GM18505 (cell line): Measurements from ENCODE around the gene SCUBE2.

ENCODE experiments used
- ATAC-seq: cut with Tn5 transposase; IDR thresholded peaks from one replicate; pipeline ENCODE4 v1.9.1; 2021; ENCODE audit not compliant: unreplicated experiment
- POLR2A ChIP-seq: IDR thresholded peaks from 4 replicates; pipeline ENCODE4 v1.6.1; 2011; ENCODE audit warnings: borderline replicate concordance; ENCODE audit not compliant: insufficient read depth, insufficient read length; ENCODE audit errors: extremely low read depth

SCUBE2 gene

DNA sequence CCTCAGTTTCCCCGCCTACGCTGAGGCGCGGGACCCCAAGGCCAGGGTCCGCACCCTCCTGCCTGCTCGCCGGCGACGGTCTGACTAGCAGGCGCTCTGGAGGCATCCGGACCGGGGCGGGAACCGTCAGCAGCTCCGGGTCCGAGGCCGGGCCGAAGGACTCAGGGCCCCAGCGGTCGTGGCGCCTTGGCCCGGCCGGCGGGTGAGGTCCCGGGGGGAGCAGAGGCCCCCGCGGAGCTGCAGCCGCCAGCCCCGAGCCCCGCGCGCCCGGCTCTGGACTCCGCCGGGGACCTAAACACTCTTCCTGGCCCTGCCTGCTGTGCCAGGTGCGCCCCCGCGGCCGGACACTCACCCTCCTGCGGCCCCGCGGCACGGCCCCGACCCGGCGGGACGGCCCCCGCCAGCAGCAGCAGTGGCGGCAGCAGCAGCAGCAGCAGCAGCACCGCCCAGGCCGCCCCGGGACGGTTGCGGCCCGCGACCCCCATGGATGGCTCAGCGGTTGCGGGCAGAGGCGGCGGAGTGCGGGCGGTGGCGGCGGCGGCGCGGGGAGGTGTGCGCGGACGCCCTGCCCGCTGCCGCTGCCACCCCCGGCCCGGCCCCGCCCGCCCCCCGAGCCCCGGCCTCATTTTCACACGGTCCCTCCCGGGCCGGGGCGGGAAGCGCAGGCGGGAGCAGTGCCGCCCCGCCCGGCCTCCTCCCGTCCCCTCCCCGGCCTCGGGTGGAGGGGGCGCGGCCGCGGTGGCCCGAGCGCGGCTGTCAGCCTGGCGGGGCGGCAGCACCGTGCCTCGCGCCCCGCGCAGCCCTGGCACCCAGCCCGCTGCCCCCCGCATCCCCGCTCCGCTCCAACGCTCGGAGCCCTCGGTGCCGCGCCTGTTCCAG lies at the start of gene SCUBE2:
TSS of gene SCUBE2 (minus strand) at position 556 of the 879 bp plus-strand sequence. CDS start at position 485, 71 bp downstream.
- TF ChIP-seq POLR2A: no peak

DNA sequence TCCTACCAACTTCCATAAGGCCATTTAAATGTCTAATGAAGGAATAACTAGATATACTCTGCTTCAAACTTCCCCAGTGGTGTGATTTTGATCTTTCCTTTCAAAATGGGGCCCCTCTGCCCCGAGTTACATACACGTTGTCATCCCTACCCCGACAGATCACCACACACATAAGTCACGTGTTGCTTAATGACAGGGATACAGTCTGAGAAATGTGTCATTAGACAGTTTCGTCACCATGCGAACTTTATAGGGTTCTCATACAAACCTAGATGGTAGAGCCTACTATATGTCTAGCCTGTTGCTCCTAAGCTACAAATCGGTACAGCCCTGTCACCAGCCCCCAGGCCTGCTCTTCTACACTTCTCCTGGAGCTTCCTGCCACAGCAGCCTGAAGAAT lies 49.8 kb upstream of the SCUBE2 start:
- no peak for ATAC-seq
- no peak for TF ChIP-seq POLR2A

More for the DNA sequence above, at the start of gene SCUBE2:
- ATAC-seq: no peak

DNA sequence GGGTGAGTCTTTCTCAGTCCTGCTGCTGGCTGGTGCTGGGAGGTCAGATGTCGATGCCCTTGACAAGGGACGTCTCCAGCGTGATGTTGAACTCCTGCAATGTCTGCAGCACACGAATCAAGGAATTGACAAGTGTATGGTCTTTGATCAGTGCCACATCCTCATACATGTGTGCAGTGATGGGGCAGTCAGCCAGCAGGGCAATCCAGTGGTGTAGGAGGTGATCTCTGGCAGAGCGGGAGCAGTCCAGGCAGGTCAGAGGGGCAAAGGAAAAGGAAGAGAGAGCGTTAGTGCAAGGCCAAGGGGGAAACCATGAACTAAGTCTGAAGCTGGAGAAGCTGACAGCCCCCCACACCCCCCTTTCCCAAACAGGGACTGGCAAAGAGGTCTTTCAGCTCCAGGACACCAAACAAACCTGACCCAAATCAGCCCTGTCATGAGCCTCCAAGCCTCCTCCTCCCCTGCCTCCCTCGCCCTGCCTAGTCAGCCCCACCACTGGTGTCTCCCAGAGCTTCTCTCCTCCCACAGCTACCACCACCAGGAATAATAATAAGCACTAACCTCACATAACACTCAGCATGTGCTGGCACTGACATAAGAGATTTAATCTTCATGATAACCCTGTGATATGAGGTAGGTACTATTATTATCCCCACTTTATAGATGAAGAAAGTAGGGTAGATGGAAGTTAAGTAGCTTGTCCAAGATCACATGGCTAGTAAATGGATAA lies 48.4 kb upstream of the SCUBE2 start:
- ATAC-seq: no peak
- TF ChIP-seq POLR2A: no peak

DNA sequence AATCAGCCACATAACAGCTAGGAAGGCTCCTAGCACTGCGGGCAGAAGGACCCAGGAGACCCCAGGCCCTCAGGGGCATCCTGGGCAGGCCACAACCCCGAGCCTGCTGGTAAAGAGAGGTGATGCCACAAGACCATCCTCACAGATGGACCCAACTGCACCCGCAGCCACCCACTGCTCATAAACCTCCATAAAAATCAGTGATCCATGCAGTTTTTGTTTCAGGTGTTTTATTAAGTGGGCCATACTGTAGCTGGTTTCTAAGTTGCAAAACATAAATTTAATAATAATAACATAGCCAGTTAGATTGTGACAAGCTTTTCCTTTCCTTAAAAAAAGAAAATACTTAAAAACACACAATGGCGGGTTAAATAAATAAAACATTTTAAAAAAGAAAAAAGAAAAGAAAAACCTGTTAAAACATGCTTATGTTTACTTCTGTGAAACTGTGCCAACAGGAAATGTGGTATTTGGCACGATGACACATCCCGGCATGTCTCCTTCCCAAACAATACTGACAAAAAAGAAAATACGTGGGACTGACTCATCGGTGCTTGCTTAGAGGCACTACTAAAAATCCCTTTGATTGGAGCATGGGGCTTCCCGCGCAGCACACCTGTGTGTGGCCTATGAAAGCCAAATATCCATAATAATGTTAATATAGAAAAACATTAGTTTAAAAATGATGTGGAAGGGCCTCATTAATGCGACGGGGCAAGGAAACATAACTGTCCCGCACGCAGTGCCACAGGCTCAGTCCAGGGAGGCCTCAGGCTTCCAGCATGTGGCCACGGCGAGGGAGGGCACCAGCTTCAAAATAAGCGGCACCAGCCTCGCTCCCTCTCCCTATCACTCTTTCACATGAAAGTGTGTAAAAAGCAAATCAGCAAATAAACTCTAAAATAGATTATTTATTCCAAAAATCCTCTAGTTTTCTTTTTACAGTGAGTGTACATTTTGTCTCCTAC lies 47.5 kb upstream of the SCUBE2 start:
- no peak for TF ChIP-seq POLR2A
- no peak for ATAC-seq

DNA sequence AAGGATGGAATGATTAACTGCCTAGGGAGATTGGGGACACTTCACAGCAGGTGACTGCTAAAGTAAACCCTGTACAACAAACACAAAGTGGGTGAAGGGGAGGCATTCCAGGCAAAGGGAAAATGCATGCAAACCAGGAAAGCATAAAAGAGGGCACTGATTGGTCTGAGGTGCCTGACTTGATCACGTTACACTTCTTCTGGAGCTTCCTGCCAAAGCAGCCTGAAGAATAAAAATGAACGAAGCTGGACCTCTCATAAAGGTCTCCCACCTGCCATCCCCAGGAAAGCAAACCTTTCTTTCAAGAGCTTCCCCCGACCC lies 46.7 kb upstream of the SCUBE2 start:
- ATAC-seq: no peak

DNA sequence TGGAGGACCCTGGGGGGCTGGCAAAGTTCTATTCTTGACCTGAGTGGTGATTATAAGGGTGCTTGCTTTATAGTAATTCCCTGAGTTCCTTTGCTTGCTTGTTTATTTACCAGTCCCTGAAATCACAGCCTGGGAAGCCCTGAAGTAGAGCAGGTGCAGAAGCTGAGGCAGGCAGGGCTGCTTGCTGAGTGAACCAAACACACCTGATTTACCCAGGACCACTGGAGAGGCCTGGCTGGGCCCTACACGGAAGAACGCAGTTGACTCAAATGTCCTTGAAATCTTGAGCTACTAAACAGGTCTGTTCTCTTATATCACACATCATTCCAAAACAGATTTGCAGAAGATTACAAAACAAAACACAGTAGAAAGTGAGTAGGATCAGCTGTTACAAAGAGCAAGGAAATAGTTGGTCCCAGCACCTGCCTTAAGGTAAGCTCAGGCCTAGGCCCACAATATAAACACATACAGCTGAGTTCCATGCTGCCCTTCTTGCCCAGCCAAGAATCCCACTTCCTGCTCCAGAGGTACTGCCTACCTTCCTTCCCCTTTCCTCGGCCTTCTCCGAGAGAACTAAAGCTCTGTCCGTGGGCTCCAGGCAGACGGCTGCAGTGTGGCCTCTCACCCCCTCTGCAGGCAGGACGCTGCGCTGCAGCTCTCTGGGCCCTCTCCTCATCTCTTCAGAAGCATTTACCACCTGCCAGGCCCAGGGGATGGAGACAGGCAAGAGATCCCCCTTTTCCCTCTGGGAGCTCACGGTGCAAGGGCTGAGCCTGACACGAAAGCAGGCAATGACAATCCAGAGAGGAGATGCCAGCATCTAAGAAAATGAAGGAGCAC lies 46.1 kb upstream of the SCUBE2 start:
- ATAC-seq: peak; percentile 62
- TF ChIP-seq POLR2A: no peak

More for the DNA sequence above, 46.7 kb upstream of the SCUBE2 start:
- no peak for TF ChIP-seq POLR2A

DNA sequence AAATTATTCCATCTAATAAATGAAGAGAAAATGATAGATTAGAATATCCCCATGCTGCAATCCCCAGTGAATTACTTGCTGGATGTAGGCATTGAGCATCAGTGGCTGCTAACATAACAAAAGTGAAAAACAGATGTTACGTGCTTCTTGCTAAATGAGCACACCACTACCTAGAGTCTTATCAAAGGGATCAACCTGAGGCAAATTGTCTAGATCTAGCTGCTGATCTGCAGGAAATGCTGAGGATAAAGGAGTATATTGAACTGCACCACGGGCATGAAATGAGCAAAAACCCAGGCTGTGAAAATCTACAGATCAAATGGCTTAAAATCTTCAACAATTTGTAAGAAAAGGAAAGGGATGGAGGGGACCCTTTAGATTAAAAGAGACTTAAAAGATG lies 45.3 kb upstream of the SCUBE2 start:
- ATAC-seq: no peak
- TF ChIP-seq POLR2A: no peak

DNA sequence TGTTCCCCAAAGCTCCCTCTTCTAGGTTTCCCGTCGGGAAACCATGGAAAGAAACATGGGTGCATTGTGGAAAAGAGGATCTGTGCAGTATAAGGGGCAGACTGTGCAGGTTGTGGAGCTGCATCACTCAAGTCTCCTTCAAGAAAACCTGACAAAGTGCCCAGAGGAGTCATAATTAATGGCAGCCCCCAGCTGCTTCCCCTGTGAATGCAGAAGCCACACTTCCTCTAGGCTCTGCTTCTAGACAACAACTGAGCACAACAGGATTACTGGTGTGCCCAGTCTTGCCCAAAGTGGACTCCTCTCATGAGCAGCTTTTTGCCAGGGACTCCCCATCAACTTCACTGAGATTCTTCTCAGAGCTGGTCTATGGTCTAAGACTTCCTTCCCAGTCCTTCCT lies 42.6 kb upstream of the SCUBE2 start:
- ATAC-seq: no peak
- TF ChIP-seq POLR2A: no peak

DNA sequence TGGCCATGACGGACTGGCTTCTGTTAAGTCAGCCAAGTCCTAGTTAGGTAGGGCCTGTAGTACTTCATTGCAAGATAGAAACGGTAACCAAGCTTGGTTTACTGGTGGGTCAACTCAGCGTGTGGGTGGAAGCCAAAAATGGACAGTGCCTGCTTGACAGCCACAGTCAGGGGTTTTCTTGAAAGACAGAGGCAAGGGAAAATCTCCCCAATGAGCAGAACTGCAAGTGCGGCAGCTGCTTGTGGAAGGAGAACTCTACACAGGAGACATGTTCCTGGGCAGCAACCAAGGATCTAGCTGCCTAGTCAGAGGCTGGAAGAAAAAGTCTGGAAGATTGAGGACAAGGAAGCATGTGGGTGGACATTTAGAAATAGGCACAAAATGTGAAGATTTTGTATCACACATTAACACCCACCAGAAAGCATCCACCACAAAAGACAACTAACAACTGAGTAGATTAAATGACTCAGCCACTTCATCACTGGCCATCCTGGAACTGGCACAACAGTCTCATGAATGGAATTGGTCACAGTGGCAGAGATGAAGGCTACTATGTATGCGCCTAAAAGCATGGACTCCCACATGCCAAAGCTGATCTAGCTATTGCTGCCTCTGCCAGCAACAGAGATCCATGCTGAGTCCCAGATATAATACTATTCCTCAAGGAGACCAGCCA lies 40.9 kb upstream of the SCUBE2 start:
- ATAC-seq: no peak
- TF ChIP-seq POLR2A: no peak

DNA sequence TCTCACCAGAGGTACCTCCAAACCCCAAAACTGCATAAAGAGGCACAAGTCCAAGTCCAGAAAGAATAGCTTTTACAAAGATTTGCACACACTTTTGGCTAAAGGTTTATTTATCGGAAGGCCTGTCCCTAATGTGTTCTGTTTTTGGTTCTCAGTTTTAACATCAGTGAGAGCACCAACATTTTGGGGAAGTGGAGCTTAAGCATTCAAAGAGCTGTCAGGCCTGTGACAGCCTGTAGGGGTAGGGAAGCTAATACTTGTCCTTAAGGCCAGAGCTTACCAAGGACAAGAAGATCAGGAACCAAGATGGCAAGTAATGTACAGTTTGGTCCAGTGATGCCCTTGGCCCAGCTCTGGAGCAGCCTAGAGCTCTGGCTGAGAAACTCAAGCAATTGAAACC lies 38.9 kb upstream of the SCUBE2 start:
- no peak for ATAC-seq
- no peak for TF ChIP-seq POLR2A

DNA sequence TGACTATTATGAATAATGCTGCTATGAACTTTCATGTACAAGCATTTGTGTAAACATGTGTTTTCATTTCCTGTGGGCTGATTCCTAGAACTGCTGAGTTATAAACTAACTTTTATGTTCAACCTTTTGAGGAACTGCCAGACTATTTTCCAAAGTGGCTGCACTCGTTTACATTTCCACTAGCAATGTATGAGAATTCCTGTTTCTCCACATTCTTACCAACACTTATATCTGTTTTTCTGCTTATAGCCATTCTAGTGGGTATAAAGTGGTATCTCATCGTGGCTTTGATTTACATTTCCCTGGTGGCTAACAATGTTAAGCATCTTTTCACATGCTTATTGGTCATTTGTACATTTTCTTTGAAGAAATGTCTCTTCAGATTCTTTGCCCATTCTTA lies 35.2 kb upstream of the SCUBE2 start:
- no peak for ATAC-seq
- TF ChIP-seq POLR2A: no peak
